GM21381 (cell line): ENCODE data around the gene KIF4B.

Experiments used
- ATAC-seq: cut with Tn5 transposase; IDR thresholded peaks from one replicate; pipeline ENCODE4 v1.9.1; 2021; ENCODE audit warnings: mild to moderate bottlenecking, moderate library complexity; ENCODE audit not compliant: unreplicated experiment

The KIF4B gene

DNA sequence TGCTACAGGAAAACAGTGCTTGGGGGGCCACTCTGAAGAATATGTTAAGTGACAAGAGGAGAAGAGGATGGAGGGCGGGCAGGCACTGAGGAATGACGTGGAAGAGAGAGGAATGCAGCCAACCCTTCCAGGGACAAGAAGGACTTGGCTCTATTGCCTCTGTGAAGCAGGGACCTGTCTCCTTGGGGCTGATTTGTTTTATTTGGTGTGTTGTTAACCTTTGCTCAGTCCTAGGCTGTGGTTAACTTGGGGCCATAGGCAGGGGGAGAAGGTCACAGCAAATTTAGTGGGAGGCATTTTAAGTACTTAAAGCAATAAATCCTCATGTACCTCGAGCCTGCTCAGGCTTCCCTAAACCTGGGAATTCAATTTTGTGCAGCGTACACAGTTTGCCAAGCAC lies 39.9 kb downstream of the KIF4B start:
- no peak for ATAC-seq

DNA sequence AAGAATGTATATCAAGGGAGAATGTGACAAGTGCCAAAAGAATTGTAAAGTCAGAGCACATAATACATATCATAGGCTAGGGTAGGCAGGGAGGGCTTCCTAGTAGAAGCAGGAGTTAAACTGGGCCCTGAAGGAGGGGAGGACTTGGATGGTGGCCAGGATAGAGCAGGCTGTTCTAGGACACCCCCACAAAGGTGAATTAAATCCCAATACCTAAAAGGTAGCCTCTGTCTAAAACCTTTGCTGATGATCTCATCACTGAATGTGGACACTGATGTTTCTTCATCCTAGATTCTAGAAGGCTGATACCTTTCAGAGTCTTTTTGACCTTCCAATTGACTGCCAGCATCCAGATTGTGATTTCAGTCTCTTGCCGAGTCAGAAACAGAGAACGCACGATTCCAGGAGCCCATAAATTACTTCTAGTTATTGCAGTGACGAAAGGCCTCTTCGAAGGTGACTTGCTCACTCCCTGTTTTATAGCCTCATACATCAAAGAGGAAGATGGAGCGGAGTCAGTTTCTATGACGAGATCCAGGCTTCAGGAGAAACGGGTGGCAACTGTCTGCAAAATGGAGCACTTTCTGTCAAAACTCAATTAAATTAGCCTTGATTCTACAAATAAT lies 43.2 kb downstream of the KIF4B start:
- no peak for ATAC-seq

GRCh38 chr5:155057626-155058025 lies 44.1 kb downstream of the KIF4B start:
- no peak for ATAC-seq

- ATAC-seq = no peak
Measured at GRCh38 chr5:155064580-155064979, 51.0 kb downstream of the KIF4B start.

DNA sequence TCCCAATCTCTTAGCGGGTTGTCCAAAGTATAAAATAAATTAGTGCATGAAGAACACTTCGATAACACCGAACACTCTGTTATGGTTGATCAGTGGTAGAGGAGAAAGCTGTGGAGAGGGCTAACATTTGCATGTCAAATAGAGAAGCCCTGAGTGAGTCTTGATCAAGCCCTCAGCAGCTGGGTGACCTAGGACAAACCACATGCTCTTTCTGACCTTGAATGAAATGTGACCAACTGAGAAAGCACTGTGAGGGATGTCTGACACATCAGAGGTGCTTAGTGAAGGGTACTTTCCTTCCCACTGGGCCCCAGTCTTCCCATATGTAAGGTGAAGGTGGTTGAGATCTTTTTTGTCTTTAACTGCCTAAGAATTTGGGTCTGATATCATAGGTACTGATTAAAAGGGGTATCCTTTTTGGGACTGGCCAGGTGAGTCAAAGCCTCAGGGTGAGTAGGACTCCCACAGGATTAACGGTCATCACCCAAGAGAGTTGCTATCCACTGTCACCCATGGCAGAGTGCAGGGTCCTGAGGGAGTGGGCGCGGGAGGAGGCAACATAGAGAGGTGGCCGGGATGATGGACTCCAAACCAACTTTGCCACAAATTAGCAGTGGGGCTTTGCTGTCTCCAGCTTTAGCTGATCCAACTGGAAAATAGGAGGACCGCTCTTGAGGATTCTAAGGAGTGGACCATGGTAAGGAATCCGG lies 53.5 kb downstream of the KIF4B start:
- no peak for ATAC-seq
